Calu3 (cell line): Measurements from ENCODE around the gene CDH4. TPM values are rescaled to one million over a fixed set of nuclear protein-coding genes. Genes with fewer than 3 reads are reported as not detected.

Source experiments
- BruUV-seq: library from RNA; stranded (reverse); fragments of 400-500 nt; replicated peaks from 2 replicates; lab custom pipeline; 2021; lab: Mats Ljungman, UMichigan
- CTCF ChIA-PET: fragments of 300-600 bp; sonication (Branson Sonifier 250); formaldehyde crosslinking; loops from one replicate; lab custom pipeline; 2022; ENCODE audit warnings: antibody characterized with exemption; lab: Charles Lee
- DNase-seq: peaks from one replicate; pipeline ENCODE4 v3.0.0; 2022
- H3K27ac Mint-ChIP-seq: one replicate; pipeline ENCODE4 v1.8.0; 2022; ENCODE audit warnings: mixed read lengths; ENCODE audit not compliant: unreplicated experiment
- H3K27me3 Mint-ChIP-seq: one replicate; pipeline ENCODE4 v1.8.0; 2022; ENCODE audit warnings: mixed read lengths; ENCODE audit not compliant: unreplicated experiment
- H3K36me3 Mint-ChIP-seq: one replicate; pipeline ENCODE4 v1.8.0; 2022; ENCODE audit warnings: mild to moderate bottlenecking, moderate library complexity, mixed read lengths; ENCODE audit not compliant: insufficient read depth, unreplicated experiment
- H3K4me1 Mint-ChIP-seq: one replicate; pipeline ENCODE4 v1.8.0; 2022; ENCODE audit warnings: mild to moderate bottlenecking, low read depth, mixed read lengths; ENCODE audit not compliant: unreplicated experiment
- H3K4me3 Mint-ChIP-seq: one replicate; pipeline ENCODE4 v1.8.0; 2022; ENCODE audit warnings: mild to moderate bottlenecking, low read depth, moderate library complexity, mixed read lengths; ENCODE audit not compliant: unreplicated experiment
- H3K9me3 Mint-ChIP-seq: one replicate; pipeline ENCODE4 v1.8.0; 2022; ENCODE audit warnings: low read depth, mixed read lengths; ENCODE audit not compliant: unreplicated experiment
- CTCF ChIP-seq: fragments of 200-600 bp; IDR thresholded peaks from one replicate; pipeline ENCODE4 v1.8.0; 2022; ENCODE audit warnings: antibody characterized with exemption; ENCODE audit not compliant: unreplicated experiment
- intact Hi-C: fragments of 100-400 bp; cut with micrococcal nuclease; formaldehyde crosslinking; loops from one replicate; pipeline ENCODE4 v1.10.0; 2022; ENCODE audit not compliant: unreplicated experiment
- total RNA-seq: library from RNA; stranded (reverse); gene quantifications from 2 replicates; pipeline ENCODE4 v1.2.3, GENCODE V29; 2022

CDH4 gene
- total RNA-seq, 1 experiment from 2014 or later: not detected

GRCh38 chr20:61673152-61673847 lies 421.2 kb downstream of the CDH4 start:
- Mint-ChIP-seq H3K4me3 (no peak overlapping the region), H3K9me3 (peaks cover 9% of the 10 kb centered on the region), H3K27me3 (peaks cover 81% of the 10 kb centered on the region), H3K4me1 (no peaks in the 10 kb centered on the region), H3K36me3 (no peaks in the 10 kb centered on the region), H3K27ac (no peak overlapping the region)
- no peak for TF ChIP-seq CTCF
- no peak for DNase-seq
- CTCF ChIA-PET: interaction anchor here (0.6 kb wide), 1 partner anchor 516 kb away, joined by 4 read pairs; no protein-coding TSS in a partner anchor
- intact Hi-C loops: no loop called here
- BruUV-seq: no TSS peak

DNA sequence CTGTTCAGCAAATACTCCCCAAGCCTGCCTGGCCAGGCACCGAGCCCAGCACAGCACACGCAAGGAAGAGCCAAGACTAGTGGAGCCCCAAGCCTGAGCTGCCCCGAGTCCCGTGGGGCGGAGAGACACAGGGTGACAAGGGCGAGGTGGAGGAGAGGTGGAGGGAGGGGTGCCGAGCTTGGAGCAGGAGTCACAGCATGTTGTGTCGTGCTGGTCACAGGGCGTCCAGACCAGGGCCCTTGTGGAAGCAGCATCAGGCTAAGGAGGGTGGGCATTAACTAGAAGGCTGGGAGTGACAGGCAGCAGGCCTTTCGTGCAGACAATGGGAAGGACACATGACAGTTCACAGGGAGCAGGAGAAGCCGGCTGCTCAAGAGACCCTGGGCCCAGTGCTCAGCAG lies 422.1 kb downstream of the CDH4 start:
- H3K27me3 Mint-ChIP-seq: peaks cover 81% of the 10 kb centered on the region
- BruUV-seq: no TSS peak
- no peak for TF ChIP-seq CTCF
- no peak overlapping the region for H3K4me3 Mint-ChIP-seq
- H3K36me3 Mint-ChIP-seq: no peaks in the 10 kb centered on the region
- DNase-seq: no peak
- intact Hi-C loops: no loop called here
- H3K27ac Mint-ChIP-seq: no peak overlapping the region
- CTCF ChIA-PET: no interaction called here
- no peaks in the 10 kb centered on the region for H3K4me1 Mint-ChIP-seq
- peaks cover 9% of the 10 kb centered on the region for H3K9me3 Mint-ChIP-seq

DNA sequence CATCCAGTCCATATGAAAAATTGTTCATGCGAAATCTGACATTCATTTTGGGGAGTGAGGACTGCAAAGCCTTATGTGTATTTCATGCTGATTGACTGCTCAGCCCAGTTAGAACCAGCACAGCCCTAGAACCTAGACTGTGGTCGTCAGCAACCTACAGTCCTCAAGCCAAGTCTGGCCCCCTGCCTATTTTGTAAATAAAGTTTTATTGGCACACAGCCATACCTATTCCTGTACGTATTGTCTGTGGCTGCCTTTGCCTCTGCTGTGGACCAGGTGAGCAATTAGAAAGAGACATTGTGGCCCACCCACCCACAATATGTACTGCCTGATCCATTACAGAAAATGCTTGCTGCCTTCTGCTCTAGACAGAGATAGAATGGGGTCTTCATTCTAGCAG lies 422.6 kb downstream of the CDH4 start:
- Mint-ChIP-seq H3K9me3 (peaks cover 9% of the 10 kb centered on the region), H3K4me3 (no peak overlapping the region), H3K27me3 (peaks cover 77% of the 10 kb centered on the region), H3K27ac (no peak overlapping the region), H3K4me1 (no peaks in the 10 kb centered on the region), H3K36me3 (no peaks in the 10 kb centered on the region)
- CTCF ChIA-PET: no interaction called here
- BruUV-seq: no TSS peak
- TF ChIP-seq CTCF: no peak
- intact Hi-C loops: no loop called here
- DNase-seq: no peak

GRCh38 chr20:61677928-61678327 lies 425.9 kb downstream of the CDH4 start:
- Mint-ChIP-seq H3K4me3 (no peak overlapping the region), H3K36me3 (no peaks in the 10 kb centered on the region), H3K9me3 (peaks cover 4% of the 10 kb centered on the region), H3K4me1 (no peaks in the 10 kb centered on the region), H3K27ac (no peak overlapping the region), H3K27me3 (peaks cover 74% of the 10 kb centered on the region)
- TF ChIP-seq CTCF: no peak
- no TSS peak for BruUV-seq
- CTCF ChIA-PET: no interaction called here
- DNase-seq: no peak
- intact Hi-C loops: no loop called here
